Fibroblast of skin of right biceps (primary cell): Measurements from ENCODE around the gene FOSL1.

Experiments
- DNase-seq: peaks from one replicate; pipeline ENCODE4 v3.0.0-alpha.2; 2013

Gene FOSL1

GRCh38 chr11:65879617-65880016 is 20.6 kb downstream of the FOSL1 start, which contains the start of gene CTSW:
Gene CTSW (plus strand): TSS chr11:65879837. CDS start chr11:65879855, 18 bp downstream.
- no peak for DNase-seq

DNA sequence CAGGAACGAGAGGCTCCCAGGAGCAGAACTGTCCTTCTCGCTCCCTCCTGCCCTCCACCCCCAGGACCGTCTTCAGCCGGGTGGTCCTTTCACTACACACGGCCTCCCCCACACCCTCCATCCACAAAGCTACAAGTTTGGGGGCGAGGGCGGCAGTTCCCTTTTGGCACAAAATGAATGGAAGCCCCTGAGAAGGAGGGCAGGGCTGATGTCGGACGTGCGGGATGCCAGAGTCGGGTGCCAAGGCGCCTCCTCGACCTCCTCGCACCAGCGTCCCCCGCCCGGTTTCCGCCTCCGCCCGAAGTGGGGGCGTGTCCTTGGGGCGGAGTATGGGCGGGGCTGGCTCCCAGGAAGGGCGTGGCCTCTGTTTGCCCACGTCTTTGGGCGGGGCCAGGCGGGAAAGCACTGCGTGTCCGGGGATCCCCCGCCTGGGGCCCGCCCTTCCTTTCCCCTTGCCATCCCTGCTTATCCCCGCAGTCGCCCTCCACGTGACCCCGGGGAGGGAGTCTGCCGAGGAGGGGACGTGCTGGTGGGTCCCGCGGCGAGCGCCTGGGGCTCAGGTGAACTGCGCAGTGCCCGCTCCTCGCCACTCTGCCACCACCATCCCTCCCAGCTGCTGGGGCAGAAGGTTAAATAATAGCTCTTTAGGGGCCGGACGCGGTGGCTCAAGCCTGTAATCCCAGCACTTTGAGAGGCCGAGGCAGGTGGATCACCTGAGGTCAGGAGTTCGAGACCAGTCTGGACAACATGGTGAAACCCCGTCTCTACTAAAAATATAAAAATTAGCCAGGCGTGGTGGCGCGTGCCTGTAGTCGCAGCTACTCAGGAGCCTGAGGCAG is 26.7 kb downstream of the FOSL1 start:
- peak; percentile 93 for DNase-seq

DNA sequence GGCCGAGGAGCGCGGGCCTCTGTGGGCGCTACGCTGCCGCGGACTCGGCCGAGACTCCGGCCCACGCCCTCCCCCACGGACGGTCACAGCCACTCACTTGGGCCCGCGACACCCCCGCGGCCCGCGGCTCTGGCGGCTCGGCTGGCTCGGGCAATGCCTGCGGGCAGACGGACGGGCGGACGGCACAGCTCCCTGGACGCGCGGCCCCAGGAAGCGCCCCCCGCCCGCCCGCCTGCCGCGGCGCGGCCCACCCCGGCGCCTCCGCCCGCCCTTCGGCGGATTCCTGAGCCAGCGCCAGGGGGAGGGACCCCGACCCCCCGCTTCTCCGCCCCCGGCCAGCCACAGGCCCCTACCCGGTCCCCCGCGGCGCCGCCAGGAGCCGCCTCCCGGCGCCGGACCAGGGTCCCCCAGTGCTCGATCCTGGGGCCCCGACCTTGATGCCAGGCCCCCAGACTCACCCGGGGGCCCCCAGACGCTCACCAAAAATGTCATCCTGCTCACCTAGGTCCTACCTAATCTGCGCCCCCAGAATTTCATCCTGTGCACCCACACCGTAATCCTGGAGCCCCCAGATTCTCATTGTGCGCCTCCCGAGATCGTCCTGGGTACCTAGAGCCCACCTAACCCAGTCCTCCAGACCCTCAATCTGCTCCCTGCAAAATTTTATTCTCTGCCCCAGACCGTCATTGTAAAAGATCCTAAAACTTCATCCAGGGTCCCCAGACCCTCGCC is 27.4 kb downstream of the FOSL1 start, which contains the start of gene EFEMP2:
EFEMP2 (minus strand) TSS at position 215 of the 732 bp plus-strand sequence. CDS start 446 bp downstream, outside the sequence.
- DNase-seq, result peak; percentile 73

GRCh38 chr11:65871811-65872548 is 28.2 kb downstream of the FOSL1 start:
- peak; percentile 42 for DNase-seq

- DNase-seq, result no peak
These were observed 29.2 kb downstream of the FOSL1 start for GRCh38 chr11:65870706-65871681.

DNA sequence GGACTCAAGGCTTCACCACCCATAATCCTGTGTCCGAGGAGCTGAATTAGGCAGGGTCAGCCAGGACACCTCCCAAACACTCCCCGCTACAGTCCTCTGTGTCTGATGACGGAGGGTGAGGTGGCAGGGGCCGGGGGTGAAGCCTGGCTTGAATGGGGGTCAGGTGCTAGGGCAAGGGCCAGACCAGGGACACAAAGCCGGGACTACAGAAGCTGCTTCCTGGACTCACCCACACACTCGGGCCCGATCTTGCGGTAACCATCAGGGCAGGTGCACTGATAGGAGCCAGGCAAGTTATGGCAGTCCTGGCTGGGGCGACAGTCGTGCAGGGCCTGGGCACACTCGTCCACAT is 29.9 kb downstream of the FOSL1 start:
- no peak for DNase-seq

DNA sequence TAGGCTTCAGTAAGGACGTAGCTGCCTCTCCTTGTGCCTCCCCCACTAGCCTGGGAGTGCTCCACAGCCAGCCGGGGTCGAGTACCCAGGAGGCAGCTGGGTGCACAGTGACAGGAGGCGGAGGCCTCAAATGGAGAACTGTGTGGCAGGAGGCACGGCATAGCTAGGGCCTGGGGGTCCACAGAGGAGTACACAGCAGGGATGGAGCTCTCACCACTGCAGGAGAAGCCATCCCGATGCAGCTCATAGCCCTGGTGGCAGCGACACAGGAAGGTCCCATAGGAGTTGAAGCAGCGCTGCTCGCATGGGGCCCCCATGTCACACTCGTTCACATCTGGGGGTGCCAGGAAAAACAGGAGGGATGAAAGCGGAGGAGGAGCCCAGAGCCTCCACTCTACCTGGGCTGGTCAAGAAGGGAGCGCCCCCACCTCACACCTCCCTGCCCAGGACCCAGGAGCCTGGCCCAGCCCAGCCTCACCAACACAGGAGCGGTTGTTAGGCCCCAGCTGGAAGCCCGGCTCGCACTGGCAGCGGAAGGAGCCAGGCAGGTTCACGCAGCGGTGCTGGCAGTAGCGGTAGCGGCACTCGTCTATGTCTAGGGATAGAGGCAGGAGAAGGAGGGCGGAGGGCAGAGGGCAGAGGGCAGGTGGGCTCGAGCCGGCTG is 30.4 kb downstream of the FOSL1 start:
- no peak for DNase-seq

- DNase-seq, result no peak
These were observed 31.3 kb downstream of the FOSL1 start for GRCh38 chr11:65868907-65869306.

GRCh38 chr11:65868076-65868667 is 32.0 kb downstream of the FOSL1 start:
- no peak for DNase-seq

- DNase-seq, result no peak
These were observed 32.7 kb downstream of the FOSL1 start for GRCh38 chr11:65867284-65868071.

DNA sequence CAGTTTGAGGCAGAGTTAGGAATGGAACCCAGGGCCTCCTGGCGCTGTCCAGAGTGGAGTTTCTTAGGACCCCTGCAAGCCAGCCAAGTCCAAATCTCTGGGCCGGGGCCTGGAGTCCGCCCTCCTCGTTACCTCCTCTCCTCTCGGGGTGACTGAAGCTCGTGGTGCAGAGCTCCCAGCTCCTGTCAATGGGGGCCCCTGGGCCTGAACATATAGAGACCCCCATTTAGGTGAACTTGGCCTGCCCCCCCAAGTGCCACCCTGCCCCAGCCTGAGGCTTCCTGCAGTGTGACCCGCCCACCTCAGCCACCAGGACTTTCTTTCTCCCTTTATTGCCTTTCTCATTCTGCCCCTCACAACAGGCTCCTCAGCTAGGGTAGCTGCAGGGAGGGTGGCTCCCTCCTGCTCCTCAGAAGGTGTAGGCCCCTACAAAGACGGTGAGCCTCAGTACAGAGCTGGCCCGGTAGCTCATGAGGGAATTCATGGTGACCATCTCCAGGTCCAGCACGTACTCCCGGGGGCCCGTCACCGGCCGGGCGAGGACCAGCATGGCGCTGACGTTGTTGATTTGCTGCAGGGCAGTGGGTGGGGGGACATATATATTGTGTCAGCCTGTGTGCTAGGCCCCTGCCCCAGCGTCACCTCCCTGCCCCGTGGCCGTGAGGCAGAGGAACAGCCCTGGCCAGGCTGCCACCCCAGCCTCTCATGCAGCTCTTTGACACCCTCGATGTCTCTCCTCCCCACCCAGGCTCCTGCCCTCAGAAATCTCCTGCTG is 33.5 kb downstream of the FOSL1 start:
- no peak for DNase-seq

DNA sequence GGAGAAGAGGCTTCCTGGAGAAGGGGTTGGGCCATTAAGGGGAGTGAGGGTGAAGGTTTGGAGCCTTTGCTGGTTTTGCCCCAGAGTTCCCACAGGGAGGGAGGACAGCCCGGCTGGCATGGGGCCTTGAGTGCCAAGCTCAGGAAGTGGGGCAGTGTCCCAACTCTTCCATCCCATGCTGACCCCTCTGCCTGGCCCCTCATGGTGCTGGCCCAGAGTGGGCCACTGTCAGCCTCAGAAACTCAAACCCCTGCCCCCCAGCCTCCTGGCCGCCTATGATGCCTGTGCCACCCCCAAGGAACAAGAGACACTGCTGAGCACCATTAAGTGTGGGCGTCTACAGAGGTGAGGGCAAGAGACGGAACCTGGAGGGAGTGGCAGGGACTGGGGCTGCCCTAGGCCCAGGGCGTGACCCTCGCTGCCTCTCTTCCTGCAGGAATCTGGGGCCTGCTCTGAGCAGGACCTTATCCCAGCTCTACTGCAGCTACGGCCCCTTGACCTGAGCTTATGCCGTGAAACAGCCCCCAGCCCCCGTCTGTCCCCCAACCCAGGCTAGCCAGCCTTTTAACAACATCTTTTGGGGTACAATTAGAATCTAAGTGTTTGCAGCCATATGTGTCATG is 34.5 kb downstream of the FOSL1 start:
- DNase-seq, result no peak

GRCh38 chr11:65864706-65865471 is 35.3 kb downstream of the FOSL1 start:
- no peak for DNase-seq

DNA sequence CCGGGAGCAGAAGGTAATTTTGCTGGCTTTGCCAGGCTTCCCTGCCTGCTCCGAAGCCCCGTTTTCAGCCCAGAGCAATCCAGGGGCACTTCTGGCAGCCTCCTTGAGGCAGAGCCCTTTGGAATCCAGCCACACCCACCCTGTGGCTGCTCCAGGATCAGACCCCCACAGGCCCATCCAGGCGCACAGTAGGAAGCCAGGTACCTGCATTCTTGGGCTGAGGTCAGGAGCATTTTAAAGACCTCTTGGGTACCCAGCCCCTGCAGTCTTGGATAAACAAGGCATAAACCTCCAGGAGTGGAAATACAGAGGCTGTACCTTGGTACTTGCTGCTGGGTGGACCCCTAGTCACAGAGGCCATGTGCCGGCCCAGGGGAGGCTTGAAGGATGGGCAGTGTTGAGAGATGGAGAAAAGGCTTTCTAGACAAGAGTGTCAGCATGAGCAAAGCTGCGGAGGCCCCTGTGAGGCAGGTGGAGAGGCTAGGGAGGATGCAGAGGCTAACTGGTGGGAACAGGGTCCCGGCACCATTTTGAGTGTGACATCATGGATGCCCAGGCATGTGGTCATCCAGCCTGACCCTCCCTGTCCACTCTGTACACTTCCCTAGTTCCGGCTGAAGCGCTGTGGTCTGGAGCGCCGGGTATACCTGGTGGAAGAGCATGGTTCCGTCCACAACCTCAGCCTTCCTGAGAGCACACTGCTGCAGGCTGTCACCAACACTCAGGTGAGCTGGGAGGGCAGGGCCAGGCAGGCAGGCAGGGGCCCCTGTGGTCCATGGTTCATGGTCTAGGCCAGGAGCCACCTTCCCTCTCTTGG is 36.1 kb downstream of the FOSL1 start:
- no peak for DNase-seq

GRCh38 chr11:65862941-65863888 is 37.0 kb downstream of the FOSL1 start:
- DNase-seq, result no peak

DNA sequence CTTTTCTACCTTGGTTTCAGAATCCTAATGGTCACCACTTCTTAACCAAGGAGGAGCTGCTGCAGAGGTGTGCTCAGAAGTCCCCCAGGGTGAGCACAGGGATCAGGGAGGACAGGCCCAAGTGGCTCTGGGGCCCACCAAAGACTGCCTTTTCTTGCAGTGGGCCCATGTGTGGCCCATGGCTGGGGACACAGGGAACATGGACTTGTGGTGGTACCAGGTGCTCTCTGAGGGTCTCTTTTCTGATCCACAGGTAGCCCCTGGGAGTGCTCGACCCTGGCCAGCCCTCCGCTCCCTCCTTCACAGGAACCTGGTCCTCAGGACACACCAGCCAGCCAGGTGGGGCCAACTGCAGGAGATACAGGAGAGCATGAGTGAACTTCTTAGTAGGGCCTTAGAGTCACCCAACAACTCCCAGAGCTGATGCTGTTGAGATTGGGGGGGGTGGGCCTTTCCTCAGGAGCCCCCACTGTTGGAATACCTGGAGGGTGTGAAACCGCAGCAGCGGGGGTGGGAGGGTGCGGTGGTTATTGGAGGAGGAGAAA is 37.9 kb downstream of the FOSL1 start:
- no peak for DNase-seq
